ENCODE results near the gene NF2.

- no peak for TF ChIP-seq EGR1 (IDR thresholded peaks at IDR 0.05; ENCODE audit: borderline replicate concordance, low read depth, low read length)
- TF ChIP-seq, protein P1, sequence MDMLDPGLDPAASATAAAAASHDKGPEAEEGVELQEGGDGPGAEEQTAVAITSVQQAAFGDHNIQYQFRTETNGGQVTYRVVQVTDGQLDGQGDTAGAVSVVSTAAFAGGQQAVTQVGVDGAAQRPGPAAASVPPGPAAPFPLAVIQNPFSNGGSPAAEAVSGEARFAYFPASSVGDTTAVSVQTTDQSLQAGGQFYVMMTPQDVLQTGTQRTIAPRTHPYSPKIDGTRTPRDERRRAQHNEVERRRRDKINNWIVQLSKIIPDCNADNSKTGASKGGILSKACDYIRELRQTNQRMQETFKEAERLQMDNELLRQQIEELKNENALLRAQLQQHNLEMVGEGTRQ (IDR thresholded peaks at IDR 0.05; ENCODE audit: low read length), result no peak
- TF ChIP-seq POLR2A (IDR thresholded peaks at IDR 0.05; ENCODE audit: control extremely low read depth in 1 of 2, low read depth in 2 of 2, low read length in 2 of 2), result no peak
- TF ChIP-seq, protein P2, sequence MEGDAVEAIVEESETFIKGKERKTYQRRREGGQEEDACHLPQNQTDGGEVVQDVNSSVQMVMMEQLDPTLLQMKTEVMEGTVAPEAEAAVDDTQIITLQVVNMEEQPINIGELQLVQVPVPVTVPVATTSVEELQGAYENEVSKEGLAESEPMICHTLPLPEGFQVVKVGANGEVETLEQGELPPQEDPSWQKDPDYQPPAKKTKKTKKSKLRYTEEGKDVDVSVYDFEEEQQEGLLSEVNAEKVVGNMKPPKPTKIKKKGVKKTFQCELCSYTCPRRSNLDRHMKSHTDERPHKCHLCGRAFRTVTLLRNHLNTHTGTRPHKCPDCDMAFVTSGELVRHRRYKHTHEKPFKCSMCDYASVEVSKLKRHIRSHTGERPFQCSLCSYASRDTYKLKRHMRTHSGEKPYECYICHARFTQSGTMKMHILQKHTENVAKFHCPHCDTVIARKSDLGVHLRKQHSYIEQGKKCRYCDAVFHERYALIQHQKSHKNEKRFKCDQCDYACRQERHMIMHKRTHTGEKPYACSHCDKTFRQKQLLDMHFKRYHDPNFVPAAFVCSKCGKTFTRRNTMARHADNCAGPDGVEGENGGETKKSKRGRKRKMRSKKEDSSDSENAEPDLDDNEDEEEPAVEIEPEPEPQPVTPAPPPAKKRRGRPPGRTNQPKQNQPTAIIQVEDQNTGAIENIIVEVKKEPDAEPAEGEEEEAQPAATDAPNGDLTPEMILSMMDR (IDR thresholded peaks at IDR 0.05; ENCODE audit: control extremely low read depth in 1 of 3, insufficient read depth in 1 of 3, low read depth in 1 of 3, low read length in 3 of 3), result no peak
- TF ChIP-seq TEAD4 (IDR thresholded peaks at IDR 0.05; ENCODE audit: low read depth, low read length), result no peak
- no peak for TF ChIP-seq RAD21 (IDR thresholded peaks at IDR 0.05 in 1 of 2, conservative IDR thresholded peaks at IDR 0.05 in 1 of 2; ENCODE audit: low read depth in 2 of 2, low read length in 2 of 2)
- TF ChIP-seq HDAC6 (IDR thresholded peaks at IDR 0.05; ENCODE audit: low read depth, low read length), result no peak
- no peak for TF ChIP-seq SIN3A (conservative IDR thresholded peaks at IDR 0.05 in 1 of 2, IDR thresholded peaks at IDR 0.05 in 1 of 2; ENCODE audit: low read depth in 1 of 2, low read length in 2 of 2)
- no peak for TF ChIP-seq EP300 (IDR thresholded peaks at IDR 0.05; ENCODE audit: borderline replicate concordance in 1 of 2, low read depth in 2 of 2, low read length in 2 of 2)
- TF ChIP-seq SP2 (IDR thresholded peaks at IDR 0.05; ENCODE audit: low read length), result no peak
- no peak for TF ChIP-seq YY1 (IDR thresholded peaks at IDR 0.05; ENCODE audit: low read depth, low read length)
- TF ChIP-seq SIX5 (IDR thresholded peaks at IDR 0.05; ENCODE audit: low read depth, low read length), result no peak
- TF ChIP-seq ASH2L (IDR thresholded peaks at IDR 0.05; ENCODE audit: low read length), result no peak
Measured at GRCh38 chr22:29578462-29579200, 24.8 kb upstream of the NF2 start.
